Gastrocnemius medialis (tissue), 4 donors: ENCODE measurements around the gene RREB1.

Experiments
- POLR2A ChIP-seq, 2 donors: fragments of 450-650 bp; IDR thresholded peaks; one replicate each; pipeline ENCODE4 v1.6.1; 2017; ENCODE audit warnings: antibody characterized with exemption in 2 of 2, mild to moderate bottlenecking in 2 of 2, moderate library complexity in 2 of 2
- TF ChIP-seq, protein P1 (sequence below), 5 experiments: fragments of 450-650 bp in 3 of 5; fragments of 200-600 bp in 2 of 5; sonication (generic) in 2 of 5; IDR thresholded peaks in 4 of 5; conservative IDR thresholded peaks in 1 of 5; 1 replicate in 4 of 5; 2 replicates in 1 of 5; pipeline ENCODE4 v1.5.1; 2016 to 2019; ENCODE audit warnings: antibody characterized with exemption in 5 of 5, mild to moderate bottlenecking in 3 of 5, moderate library complexity in 3 of 5

DNA sequence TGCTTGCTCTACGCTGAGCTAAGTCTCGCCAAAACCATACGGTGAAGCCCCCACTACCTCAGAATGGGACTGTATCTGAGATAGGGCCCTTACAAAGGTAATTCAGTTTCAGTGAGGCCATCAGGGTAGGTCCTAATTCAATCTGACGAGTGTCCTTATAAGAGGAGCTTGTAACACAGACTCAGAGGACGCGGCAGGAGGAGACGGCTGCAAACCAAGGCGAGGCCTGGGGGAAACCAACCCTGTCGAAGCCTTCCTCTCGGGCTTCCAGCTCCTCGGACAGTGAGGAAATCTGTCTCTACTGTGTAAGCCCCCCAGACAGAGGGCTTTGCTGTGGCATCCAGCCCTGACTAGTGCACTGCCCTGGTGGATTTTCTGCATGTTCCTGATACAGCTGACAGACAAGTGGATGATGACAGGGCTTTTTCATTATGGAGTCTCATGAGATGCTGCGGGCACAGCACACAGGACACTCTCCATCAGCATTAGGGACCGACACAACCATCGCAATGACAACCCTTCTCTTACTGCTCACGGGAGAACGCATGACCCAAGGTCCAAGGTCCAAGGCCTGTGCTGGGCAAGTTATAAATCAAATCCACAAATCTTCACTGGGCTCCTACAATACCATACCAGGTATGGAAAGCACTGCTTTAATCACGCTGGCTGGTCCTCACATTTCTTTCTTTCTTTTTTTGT is 157.1 kb downstream of the RREB1 start:
- TF ChIP-seq, protein P1, sequence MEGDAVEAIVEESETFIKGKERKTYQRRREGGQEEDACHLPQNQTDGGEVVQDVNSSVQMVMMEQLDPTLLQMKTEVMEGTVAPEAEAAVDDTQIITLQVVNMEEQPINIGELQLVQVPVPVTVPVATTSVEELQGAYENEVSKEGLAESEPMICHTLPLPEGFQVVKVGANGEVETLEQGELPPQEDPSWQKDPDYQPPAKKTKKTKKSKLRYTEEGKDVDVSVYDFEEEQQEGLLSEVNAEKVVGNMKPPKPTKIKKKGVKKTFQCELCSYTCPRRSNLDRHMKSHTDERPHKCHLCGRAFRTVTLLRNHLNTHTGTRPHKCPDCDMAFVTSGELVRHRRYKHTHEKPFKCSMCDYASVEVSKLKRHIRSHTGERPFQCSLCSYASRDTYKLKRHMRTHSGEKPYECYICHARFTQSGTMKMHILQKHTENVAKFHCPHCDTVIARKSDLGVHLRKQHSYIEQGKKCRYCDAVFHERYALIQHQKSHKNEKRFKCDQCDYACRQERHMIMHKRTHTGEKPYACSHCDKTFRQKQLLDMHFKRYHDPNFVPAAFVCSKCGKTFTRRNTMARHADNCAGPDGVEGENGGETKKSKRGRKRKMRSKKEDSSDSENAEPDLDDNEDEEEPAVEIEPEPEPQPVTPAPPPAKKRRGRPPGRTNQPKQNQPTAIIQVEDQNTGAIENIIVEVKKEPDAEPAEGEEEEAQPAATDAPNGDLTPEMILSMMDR (IDR thresholded peaks at IDR 0.05 in 4 of 5, conservative IDR thresholded peaks at IDR 0.05 in 1 of 5) = no peak
- no peak for TF ChIP-seq POLR2A (IDR thresholded peaks at IDR 0.05)
